Upper lobe of left lung (tissue), 6 donors: ENCODE results near the gene CRYBA2. TPM values are rescaled to one million over a fixed set of nuclear protein-coding genes. Genes with fewer than 3 reads are reported as not detected.
A peak's percentile ranks its signal among the peaks of the same experiment; 100 is the strongest.

Experiments
- ATAC-seq, 2 donors: fragments of 200-7000 bp; cut with Tn5 transposase; one replicate each; pipeline ENCODE4 v1.9.1; 2022; ENCODE audit warnings: mild to moderate bottlenecking in 2 of 2, moderate library complexity in 2 of 2; ENCODE audit not compliant: low FRiP score in 2 of 2
- DNase-seq, 2 donors: peaks; one replicate each; pipeline ENCODE4 v3.0.0-alpha.2; 2019 to 2020
- H3K27ac ChIP-seq, 4 donors: fragments of 200-600 bp; sonication (generic); one replicate each; pipeline ENCODE4 v1.5.1; 2016 to 2019
- H3K27me3 ChIP-seq, 4 donors: fragments of 200-600 bp; sonication (generic); one replicate each; pipeline ENCODE4 v1.5.1; 2017 to 2019
- H3K36me3 ChIP-seq, 4 donors: fragments of 200-600 bp; sonication (generic); one replicate each; pipeline ENCODE4 v1.5.1; 2016 to 2019
- H3K4me1 ChIP-seq, 4 donors: fragments of 200-600 bp; sonication (generic); one replicate each; pipeline ENCODE4 v1.5.1; 2018 to 2019
- H3K4me3 ChIP-seq, 4 donors: fragments of 200-600 bp; sonication (generic); one replicate each; pipeline ENCODE4 v1.5.1; 2017 to 2019; ENCODE audit warnings: mild to moderate bottlenecking in 2 of 4, moderate library complexity in 1 of 4
- H3K9me3 ChIP-seq, 4 donors: fragments of 200-600 bp; sonication (generic); one replicate each; pipeline ENCODE4 v1.5.1; 2018 to 2019
- EP300 ChIP-seq, 4 donors: sonication (generic); formaldehyde crosslinking; IDR thresholded peaks; one replicate each; pipeline ENCODE4 v1.5.1; 2017; ENCODE audit warnings: antibody characterized with exemption in 4 of 4, control low read depth in 2 of 4
- POLR2A ChIP-seq, 4 donors: fragments of 450-650 bp; IDR thresholded peaks; one replicate each; pipeline ENCODE4 v1.5.1; 2016 to 2017; ENCODE audit warnings: antibody characterized with exemption in 4 of 4, mild to moderate bottlenecking in 2 of 4
- POLR2AphosphoS5 ChIP-seq, 2 donors: sonication (generic); formaldehyde crosslinking; IDR thresholded peaks; one replicate each; pipeline ENCODE4 v1.5.1; 2017; ENCODE audit warnings: antibody characterized with exemption in 2 of 2
- WGBS, 2 donors: methylation state at CpG; one replicate each; pipeline ENCODE4 v1.1.5; 2017 to 2018; 5-methylcytosine and 5-hydroxymethylcytosine counted together
- total RNA-seq, 6 donors: library from RNA; depleted of rRNA in 4 of 6; stranded (reverse); fragments of >200 nt in 4 of 6; gene quantifications; one replicate each; pipeline versions ENCODE4 v1.1.0 to v1.2.1, GENCODE V29; 2016 to 2021
- TF ChIP-seq, protein P1 (sequence below), 6 experiments: fragments of 450-650 bp in 4 of 6; fragments of 200-600 bp in 2 of 6; sonication (generic) in 2 of 6; IDR thresholded peaks; one replicate each; pipeline ENCODE4 v1.5.1; 2016 to 2019; ENCODE audit warnings: antibody characterized with exemption in 6 of 6
- donor health status: DM: no; HTN: no; CAD: no; lungs with moderate emphysema.
- donor health status: DM: no; HTN: yes; CAD: no; lungs with severe emphysema.

Gene CRYBA2
- total RNA-seq, 6 donors from 2014 or later = not detected

DNA sequence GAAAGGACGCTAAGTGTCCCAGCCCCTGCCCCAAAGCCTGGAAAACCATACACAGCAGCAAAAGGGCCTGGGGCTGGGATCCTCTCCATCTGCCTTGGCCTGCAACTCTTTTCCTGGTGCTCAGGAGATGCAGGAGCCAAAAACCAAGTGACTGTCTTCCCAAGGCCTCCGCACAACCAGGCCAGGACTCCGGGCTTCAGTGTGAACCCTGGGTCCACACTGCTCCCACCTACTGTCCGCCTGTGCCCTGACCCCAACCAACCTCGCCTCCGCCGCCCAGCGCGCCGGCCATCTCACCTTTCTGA lies 9.3 kb downstream of the CRYBA2 start:
- Histone ChIP-seq H3K27me3 (peaks cover 3 to 92% (median 58%) of the 10 kb centered on the region in 4 donors), H3K36me3 (no peaks in the 10 kb centered on the region), H3K4me3 (peak overlapping the region in 1 of 4 donors; percentile 22), H3K4me1 (peaks cover 41 to 53% (median 46%) of the 10 kb centered on the region in 4 donors), H3K9me3 (no peaks in the 10 kb centered on the region), H3K27ac (no peak overlapping the region)
- DNase-seq = no peak
- TF ChIP-seq POLR2A (IDR thresholded peaks at IDR 0.05) = no peak
- TF ChIP-seq, protein P1, sequence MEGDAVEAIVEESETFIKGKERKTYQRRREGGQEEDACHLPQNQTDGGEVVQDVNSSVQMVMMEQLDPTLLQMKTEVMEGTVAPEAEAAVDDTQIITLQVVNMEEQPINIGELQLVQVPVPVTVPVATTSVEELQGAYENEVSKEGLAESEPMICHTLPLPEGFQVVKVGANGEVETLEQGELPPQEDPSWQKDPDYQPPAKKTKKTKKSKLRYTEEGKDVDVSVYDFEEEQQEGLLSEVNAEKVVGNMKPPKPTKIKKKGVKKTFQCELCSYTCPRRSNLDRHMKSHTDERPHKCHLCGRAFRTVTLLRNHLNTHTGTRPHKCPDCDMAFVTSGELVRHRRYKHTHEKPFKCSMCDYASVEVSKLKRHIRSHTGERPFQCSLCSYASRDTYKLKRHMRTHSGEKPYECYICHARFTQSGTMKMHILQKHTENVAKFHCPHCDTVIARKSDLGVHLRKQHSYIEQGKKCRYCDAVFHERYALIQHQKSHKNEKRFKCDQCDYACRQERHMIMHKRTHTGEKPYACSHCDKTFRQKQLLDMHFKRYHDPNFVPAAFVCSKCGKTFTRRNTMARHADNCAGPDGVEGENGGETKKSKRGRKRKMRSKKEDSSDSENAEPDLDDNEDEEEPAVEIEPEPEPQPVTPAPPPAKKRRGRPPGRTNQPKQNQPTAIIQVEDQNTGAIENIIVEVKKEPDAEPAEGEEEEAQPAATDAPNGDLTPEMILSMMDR (IDR thresholded peaks at IDR 0.05) = no peak
- TF ChIP-seq EP300 (IDR thresholded peaks at IDR 0.05) = no peak
- no peak for TF ChIP-seq POLR2AphosphoS5 (IDR thresholded peaks at IDR 0.05)
- no peak for ATAC-seq
- WGBS, 2 donors = 7 to 10% methylated on average over 7 to 10 of the region's 10 CpGs

- H3K4me3 ChIP-seq = no peak overlapping the region
- H3K4me1 ChIP-seq = peaks cover 41 to 53% (median 46%) of the 10 kb centered on the region in 4 donors
- 15 to 19% methylated on average over 19 to 23 of the region's 23 CpGs for WGBS, 2 donors
- H3K36me3 ChIP-seq = no peaks in the 10 kb centered on the region
- H3K27me3 ChIP-seq = peaks cover 3 to 90% (median 56%) of the 10 kb centered on the region in 4 donors
- TF ChIP-seq EP300 (IDR thresholded peaks at IDR 0.05) = no peak
- no peak for TF ChIP-seq POLR2AphosphoS5 (IDR thresholded peaks at IDR 0.05)
- TF ChIP-seq, protein P1 (IDR thresholded peaks at IDR 0.05) = no peak
- TF ChIP-seq POLR2A (IDR thresholded peaks at IDR 0.05) = no peak
- no peak for ATAC-seq
- H3K27ac ChIP-seq = no peak overlapping the region
- no peaks in the 10 kb centered on the region for H3K9me3 ChIP-seq
- DNase-seq = no peak
Measured at GRCh38 chr2:218983263-218983933, 9.8 kb downstream of the CRYBA2 start.

DNA sequence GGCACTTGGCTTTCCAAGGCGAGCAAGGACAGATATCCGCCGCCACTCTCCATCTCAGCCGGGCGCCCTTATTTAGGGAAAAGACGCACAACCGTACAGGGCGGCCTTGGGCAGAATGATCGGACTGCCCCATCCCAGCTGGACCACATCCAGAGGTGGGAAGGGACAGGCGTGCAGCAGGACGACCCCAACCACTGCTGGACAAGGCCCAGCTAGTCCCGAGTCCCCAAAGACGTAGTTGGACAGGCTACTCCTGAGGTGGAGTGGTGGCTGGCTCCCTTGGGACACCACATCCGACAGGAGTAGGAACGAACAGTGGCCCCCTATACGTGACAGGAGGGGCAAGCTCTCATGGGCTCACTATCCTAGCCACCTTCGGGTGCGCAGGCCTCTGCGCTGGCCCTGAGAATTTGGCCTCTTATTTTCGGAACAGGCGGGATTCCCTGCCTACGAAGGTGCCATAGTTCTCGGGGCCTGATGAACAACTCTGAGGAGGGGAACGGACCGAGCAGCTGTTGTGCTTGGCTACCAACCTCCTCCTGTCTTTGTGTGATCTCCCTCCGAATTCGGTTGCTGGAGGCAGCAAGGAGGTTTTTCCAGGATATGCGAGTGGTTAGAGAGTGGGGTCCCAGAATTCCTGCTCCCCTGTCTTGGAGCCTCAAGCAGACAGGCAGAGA lies 10.5 kb downstream of the CRYBA2 start:
- Histone ChIP-seq H3K27ac (no peak overlapping the region), H3K4me1 (peaks cover 41 to 53% (median 46%) of the 10 kb centered on the region in 4 donors), H3K4me3 (no peak overlapping the region), H3K36me3 (no peaks in the 10 kb centered on the region), H3K9me3 (no peaks in the 10 kb centered on the region), H3K27me3 (peaks cover 3 to 85% (median 53%) of the 10 kb centered on the region in 4 donors)
- DNase-seq = no peak
- TF ChIP-seq POLR2A (IDR thresholded peaks at IDR 0.05) = no peak
- TF ChIP-seq POLR2AphosphoS5 (IDR thresholded peaks at IDR 0.05) = no peak
- no peak for TF ChIP-seq EP300 (IDR thresholded peaks at IDR 0.05)
- TF ChIP-seq, protein P1 (IDR thresholded peaks at IDR 0.05) = no peak
- ATAC-seq = no peak
- WGBS, 2 donors = 5 to 6% methylated on average over 8 to 21 of the region's 28 CpGs

DNA sequence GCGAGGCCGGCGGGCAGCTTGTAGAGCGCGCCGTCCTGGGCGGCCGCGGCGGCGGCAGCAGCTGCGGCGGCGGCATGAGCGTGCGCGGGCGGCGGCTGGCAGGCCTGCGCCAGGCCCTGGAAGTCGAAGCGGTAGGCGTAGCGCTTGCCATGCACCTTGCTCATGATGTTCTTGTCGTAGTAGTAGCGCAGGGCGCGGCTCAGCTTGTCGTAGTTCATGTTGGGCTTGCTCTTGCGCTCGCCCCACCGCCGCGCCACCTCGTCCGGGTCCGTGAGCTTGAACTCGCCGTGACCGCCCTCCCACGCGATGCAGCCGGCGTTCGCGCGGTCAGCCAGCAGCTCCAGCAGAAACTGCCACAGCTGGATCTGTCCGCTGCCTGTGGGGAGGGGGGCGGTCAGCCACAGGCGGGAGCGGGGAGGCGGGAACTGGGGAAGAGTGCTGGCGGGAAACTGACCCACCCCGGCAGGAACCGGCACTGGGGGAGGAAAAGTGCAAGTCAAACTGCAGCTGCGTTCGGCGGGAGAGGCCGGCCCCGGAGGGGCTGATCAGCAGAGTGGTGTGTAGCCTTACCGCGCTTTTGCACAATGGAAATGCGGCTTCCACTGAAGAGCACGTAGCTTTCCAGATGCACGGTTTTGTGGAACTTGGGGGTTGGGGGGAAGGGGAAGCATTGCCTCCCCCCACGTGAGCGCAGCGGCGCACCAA lies 11.2 kb downstream of the CRYBA2 start:
- H3K4me1 ChIP-seq = peaks cover 41 to 53% (median 46%) of the 10 kb centered on the region in 4 donors

More for the DNA sequence above, 11.2 kb downstream of the CRYBA2 start:
- H3K36me3 ChIP-seq = no peaks in the 10 kb centered on the region
- DNase-seq (peak in 1 of 2 donors; percentile 89), ATAC-seq (peak in 1 of 2 donors; percentile 16)
- no peak overlapping the region for H3K27ac ChIP-seq
- peaks cover 3 to 82% (median 53%) of the 10 kb centered on the region in 4 donors for H3K27me3 ChIP-seq
- TF ChIP-seq POLR2A (IDR thresholded peaks at IDR 0.05) (no peak), EP300 (IDR thresholded peaks at IDR 0.05) (no peak), POLR2AphosphoS5 (IDR thresholded peaks at IDR 0.05) (no peak)
- TF ChIP-seq, protein P1 (IDR thresholded peaks at IDR 0.05) = no peak
- no peaks in the 10 kb centered on the region for H3K9me3 ChIP-seq
- WGBS, 2 donors = 2 to 4% methylated on average over 21 to 65 of the region's 69 CpGs
- H3K4me3 ChIP-seq = peak overlapping the region in 3 of 4 donors; percentile 9 to 28 (median 15)
